Right renal pelvis (tissue), 4 donors: ENCODE results near the gene ZNF593. TPM values are rescaled to one million over a fixed set of nuclear protein-coding genes. Genes with fewer than 3 reads are reported as not detected.

Experiments
- DNase-seq, 4 donors: peaks; one replicate each; pipeline ENCODE4 v3.0.0-alpha.2; 2013; ENCODE audit warnings: low read depth in 4 of 4, low spot score in 3 of 4, missing footprints in 1 of 4
- polyA plus RNA-seq, 4 donors: library from polyadenylated mRNA; unstranded; fragments of 120-200 nt; gene quantifications; one replicate each; pipeline ENCODE4 v1.2.1, GENCODE V29; 2013; ENCODE audit not compliant: insufficient read length in 4 of 4

Gene ZNF593
- 10 to 100 TPM; 11.4 to 29.1 (median 14.6) TPM for polyA plus RNA-seq

DNA sequence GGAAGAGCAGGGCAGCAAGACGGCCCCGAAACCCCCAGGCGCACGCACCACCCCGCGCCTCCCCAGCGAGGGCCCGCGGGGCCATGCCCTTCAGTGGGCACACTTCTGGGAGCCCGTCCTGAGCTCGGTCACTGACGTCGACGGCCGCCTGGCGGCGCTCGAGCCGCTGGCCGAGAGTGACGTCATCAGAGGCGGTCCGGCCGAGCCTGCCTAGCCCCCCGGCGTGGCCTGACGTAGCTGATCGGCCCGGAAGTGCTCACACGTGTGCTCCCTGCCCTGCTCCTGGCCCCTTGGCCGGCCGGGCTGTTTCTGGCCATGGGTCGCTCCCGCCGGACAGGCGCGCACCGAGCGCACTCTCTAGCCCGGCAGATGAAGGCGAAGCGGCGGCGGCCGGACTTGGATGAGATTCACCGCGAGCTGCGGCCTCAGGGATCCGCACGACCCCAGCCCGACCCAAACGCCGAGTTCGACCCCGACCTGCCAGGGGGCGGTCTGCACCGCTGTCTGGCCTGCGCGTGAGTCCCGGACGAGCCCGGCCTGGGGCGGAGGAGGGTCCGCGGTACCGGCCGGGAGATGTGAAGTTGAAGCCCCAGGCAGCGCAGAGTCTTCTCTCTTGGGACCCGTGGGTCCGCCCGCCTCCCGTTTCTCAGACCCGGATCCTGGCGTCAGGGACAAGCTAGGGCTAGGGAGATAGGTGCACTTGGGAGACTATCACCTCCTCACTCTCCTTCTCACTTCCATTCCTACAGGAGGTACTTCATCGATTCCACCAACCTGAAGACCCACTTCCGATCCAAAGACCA, at the start of gene ZNF593:
Gene ZNF593 (plus strand): TSS at position 240 of the 803 bp plus-strand sequence. CDS start 76 bp downstream, at position 316.
- DNase-seq = peak; percentile 75 to 85 (median 80)

DNA sequence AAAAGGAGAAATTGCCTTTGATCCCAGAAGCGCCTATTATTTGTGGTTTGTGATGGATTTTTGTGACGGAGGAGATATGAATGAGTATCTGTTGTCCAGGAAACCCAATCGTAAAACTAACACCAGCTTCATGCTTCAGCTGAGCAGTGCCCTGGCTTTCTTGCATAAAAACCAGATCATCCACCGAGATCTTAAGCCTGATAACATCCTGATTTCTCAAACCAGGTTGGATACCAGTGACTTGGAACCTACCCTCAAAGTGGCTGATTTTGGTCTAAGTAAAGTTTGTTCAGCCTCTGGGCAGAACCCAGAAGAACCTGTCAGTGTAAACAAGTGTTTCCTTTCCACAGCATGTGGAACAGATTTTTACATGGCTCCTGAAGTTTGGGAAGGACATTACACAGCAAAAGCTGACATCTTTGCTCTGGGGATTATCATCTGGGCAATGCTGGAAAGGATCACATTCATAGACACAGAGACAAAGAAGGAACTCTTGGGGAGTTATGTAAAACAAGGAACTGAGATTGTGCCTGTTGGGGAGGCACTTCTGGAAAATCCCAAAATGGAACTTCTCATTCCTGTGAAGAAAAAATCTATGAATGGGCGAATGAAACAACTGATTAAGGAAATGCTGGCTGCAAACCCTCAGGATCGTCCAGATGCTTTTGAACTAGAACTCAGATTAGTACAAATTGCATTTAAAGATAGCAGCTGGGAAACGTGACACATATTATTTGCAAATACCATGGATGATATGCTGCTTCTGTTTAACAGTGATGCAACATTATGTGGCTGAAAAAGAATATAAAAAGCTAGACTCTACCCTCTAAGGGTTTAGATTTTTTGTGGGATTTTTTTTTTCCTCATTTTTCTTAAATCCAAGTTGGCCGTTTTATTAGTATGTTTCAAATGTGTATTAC, 47.6 kb upstream of the ZNF593 start:
- no peak for DNase-seq

DNA sequence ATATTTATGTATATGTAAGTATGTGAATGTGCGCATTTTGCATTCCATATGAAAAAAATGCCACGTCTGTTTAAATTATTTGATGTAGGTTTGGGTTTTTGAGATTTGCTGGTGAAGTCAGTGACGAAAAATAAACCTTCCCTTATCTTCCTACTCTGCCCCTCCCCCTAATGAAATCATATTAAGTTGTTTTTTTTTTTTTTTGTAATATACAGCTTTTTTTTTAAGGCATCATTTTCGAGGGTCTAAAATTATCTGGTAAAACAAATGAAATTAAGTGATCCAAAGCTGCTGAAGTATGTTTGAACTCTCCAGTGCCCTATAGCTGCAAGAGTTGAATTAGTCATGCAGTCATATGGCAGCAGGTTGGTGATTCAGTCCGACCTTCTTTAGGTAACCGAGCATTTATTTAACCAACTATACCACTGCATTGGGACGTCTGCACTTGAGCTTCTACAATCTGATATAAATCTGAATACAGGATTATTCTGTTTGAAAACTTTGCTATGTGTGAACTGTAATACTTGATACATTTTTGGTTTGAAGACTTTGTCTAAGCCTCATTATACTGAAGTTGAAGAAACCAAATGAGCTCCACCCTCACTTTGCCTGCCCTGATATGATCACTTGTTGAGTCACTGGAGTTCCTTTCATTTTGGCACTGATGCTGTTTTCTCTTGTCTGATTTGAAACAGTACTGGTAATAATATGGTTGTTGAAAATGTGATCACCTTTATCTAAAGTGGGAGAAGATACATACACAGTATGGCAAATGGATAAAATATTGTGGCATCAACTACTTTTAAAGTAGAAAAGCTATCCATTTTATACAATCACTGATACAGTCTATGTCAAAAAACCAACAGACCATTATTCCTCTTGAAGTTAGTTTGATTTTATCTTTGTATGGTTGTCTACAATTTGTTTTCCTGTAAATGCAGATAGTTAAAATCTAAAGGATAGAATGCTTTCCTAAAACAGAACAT, 46.4 kb upstream of the ZNF593 start:
- no peak for DNase-seq

DNA sequence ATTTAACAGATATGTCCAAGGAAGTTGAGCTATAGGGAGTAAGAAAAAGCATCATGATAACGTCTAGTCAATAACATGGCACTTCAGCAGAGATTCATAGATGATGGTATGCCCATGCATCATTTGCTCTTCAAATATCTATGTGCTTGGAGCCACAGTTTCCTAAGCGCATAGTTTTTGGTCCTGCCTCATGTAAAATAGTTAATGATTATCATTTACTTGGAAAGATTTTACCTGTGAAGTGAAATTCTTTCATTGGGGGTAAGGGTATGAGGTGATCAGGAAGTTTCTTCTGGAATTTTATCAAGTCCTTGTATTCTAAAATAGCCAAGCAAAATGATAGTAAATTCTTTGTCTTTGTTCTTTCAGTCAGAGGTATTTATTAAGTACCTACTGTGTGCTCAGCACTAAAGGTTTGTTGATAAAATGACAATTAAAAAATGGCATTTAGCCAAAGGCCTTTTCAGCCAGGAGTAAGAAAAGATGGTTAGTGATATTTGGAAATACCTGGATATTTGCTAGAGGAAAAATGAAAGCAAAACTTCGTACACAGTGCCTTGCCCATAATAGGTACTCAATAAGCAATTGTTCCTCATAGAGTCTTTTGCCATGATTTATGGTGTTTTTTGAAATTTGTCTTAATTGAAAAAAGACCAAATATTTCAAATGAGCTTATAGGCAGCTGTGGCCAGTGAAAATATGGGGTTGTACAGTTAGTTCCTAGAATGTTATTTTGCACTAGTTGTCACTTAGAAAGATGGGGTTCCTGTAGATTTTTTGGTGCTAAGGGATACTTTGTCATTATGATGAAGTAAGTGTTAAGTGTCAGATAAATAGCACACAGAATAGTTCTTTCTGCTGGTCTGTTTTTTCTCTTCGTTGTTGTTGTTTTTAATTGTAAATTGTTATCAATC, 45.0 kb upstream of the ZNF593 start:
- DNase-seq = no peak

DNA sequence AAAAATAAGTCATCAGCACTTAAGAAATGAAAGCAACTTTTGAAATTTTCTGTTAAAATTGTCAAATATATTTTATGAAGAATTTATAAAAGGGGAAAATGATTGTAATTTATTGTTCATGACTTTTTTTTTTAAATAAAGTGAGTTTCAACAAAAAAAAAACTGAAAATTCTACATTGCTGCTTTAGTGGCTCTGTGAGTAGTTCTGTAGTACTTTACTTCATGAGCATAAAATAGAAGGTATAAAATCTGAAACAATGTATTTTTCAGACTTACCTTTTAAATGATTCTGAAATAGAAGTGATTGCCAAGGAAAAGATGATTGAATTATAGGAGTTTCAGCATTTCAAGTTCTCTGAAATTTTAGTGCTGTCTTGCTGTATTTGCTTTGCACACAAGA, 44.3 kb upstream of the ZNF593 start:
- DNase-seq = no peak

DNA sequence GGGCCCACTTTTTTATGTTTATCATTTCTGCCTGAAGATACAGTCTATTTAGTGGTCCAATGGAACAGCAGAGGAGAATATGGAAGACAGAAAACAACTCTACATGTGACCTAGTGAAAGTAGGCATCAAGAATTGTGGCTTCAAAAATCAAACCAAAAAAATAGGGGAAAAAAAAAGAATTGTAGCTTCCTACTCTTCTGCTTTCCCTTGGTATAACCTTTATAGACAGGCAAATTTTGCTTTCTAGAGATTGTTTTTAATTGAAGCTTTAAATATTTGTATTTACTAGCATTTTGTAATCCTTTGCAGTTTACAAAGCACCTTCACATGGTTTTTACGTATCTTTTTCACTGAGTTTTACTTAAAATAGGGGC, 43.8 kb upstream of the ZNF593 start:
- DNase-seq = no peak

DNA sequence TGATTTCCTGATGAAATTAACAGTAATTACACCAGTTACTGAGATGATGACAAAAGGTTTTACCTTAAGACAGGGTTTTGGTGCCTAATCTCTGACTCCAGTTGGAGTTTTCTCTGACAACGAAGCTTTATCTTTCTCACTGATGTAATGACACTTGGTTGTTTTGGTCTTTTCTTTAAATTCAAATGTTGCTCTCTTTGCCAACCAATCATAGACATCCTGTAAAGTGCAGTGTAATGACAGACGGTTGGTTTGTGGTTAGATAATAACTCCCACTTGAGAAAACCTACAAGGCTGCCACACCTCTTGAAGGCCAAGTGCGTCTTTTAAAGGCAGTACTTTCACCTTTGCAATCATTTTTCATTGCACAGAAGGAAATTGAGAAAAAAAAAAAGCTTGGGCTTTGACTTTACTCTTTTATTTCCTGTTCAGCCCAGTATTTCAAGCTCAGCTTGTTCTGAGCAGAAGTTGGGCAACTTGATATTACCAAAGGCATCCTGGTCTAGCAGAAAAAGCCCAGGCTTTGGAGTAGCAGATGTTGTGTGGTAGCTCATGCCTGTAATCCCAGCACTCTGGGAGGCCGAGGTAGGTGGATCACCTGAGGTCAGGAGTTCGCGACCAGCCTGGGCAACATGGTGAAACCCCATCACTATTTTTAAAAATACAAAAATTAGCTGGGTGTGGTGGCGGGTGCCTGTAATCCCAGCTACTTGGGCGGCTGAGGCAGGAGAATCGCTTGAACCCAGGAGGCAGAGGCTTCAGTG, 43.2 kb upstream of the ZNF593 start:
- no peak for DNase-seq

DNA sequence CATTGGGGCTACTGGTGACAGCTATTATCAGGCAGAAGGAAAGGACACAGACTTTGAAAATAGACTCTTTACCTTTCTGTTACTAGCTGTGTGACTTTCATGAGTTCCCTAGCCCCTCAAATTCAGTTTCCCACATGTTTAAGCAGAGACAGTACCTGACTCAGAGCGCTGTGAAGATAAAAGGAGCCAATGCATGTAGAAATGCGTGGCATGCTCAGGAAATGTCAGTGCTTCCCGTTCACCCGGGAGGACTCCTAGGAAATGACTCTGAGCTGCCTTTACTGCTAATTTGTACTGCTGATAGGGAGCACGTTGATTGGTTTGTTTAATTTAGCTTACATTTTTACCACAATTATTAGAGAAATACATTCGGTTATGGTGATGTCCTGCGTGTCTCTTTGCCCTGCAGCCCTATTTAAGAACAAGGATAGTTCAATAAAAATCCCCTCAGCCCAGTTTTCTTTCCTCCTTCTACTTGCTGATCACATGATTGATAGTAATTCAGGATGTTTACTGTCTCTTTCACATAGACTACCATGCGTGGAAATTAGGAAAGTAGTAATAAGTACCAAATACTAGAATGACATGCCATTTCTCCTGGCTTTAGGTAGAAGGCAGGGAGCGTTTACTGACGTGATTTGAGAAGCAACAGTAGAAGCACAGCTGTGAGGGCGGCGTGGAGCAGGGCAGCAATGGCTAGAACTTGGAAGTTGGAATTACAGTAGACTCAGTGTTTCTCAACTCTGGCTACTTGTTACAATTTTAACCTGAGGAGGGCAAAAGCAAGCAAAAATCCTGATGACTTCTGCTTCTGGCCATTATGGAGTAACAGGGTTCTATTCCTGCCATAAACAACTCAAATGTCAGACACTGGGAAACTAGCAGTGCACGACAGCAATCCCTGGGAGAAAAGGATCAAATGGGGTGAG, 42.2 kb upstream of the ZNF593 start:
- no peak for DNase-seq

DNA sequence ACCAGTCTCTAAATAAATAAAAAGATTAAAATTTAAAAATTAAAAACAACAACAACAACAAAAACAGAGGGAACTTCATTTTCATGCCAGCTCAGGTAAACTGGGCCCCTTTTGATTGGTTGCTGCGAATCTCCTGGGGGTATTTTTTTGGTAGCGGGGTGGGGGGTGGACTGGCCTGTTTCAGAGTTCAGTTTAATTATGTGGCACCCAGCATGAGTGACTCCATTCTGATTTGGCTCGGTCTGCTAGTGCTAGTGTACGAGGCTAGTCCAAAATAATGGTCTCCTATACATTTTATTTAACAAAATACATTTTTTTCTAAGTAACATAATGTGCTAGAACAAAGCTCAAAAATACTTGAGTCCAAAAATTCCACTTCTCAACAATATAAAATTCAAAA, 39.9 kb upstream of the ZNF593 start:
- no peak for DNase-seq

DNA sequence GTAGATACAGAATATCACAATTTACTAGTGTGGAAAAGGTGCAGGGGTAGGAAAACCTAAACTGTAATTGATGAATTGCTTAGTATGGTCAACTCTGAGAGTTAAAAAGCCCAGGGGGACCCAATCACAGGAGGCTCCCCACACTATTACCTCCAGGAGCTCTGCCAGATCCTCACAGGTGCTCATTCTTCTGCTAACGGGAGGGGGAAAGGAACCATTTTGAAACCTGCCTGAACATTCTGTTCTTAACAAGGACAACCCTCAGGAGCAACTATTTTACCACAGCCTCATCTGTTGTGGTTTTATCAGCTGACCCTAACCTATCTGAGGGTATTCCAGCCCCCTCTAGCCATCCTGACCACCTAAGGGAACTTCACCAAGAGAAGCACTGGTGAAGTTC, 39.0 kb upstream of the ZNF593 start:
- no peak for DNase-seq

DNA sequence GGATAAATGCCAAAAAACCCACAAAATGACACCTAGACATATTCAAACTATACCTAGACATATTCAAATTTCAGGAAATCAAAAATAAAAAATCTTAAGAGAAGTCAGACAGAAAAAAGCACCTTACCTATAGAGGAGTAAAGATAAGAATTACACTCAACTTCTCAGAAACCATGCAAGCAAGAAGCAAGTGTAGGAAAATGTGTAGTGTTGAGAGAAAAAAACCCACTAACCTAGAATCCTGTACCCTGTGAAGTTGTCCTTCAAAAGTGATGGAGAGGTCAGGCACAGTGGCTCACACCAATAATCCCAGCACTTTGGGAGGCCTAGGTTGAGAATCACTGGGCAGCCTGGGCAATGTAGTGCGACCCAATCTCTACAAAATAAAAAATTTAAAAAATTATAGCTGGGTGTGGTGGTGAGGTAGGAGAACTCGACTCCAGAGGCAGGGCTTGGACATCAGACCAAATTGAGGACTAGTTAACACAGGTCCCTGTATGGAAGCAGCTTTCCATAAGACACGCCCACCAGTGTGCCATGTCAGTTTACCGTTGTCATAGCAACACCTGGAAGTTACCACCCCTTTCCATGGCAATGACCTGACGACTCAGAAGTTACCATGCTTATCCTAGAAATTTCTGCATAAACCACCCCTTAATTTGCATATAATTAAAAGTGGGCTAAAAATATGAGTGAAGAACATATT, 37.4 kb upstream of the ZNF593 start:
- no peak for DNase-seq

DNA sequence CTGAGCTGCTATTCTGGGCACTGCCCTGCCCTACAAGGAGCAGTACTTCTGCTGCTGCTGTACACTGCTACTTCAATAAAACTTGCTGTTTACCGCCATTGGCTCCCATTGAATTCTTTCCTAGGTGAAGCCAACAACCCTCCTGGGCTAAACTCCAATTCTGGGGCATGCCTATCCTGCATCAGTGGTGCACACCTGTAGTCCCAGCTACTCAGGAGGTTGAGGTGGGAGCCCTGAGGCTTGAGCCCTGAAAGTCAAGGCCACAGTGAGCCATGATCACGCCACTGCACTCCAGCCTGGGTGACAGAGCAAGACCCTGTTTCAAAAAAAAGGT, 36.9 kb upstream of the ZNF593 start:
- no peak for DNase-seq

DNA sequence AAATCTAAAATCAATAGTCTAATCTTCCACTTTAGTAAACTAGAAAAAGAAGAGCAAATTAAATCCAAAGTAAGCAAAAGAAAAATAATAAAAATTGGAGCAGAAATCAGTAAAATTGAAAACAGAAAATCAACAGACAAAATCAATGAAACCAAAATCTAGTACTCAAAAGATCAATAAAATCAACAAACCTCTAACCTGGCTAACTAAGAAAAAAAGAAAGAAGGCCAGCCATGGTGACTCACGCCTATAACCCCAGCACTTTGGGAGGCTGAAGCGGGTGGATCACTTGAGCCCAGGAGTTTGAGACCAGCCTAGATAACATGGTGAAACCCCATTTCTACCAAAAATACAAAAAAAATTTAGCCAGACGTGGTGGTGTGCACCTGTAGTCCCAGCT, 35.2 kb upstream of the ZNF593 start:
- no peak for DNase-seq

DNA sequence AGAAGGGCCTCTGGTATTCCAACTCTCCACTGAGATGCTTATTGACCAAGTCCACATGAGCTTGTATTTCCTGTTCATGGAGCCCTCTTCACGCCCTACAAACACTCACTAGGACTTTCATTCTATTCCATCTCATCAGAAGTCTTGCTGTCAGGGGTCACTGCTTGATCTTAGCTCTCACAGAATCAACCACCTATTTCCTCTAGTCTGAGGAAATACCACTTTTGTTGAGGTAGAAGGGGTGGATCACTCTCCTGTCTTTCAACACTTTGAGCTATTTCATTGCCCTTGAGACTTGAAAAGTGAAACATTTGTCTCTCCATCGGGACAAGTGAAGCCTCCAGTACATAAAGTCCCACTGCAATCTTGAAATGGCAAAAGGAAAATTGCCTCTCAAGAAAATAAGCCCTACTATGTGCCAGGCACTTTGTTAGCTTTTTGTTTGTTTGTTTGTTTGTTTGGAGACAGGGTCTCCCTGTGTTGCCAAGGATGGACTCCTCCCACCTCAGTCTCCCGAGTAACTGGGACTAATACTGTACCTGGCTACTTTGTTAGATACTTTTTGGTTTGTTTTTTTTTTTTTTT, 30.6 kb upstream of the ZNF593 start:
- DNase-seq = no peak

DNA sequence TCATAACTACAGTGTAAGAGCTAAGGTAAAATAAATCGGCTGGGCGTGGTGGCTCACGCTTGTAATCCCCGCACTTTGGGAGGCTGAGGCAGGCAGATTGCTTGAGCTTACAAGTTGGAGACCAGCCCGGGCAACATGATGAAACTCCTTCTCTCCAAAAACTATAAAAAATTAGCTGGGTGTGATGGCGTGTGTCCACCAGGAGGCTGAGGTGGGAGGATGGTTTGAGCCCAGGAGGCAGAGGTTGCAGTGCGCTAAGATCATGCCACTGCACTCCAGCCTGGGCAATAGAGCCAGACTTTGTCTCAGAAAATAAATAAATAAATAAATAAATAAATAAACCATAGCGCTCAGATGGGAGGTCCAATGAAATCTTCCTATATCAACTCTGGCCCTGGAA, 27.5 kb upstream of the ZNF593 start:
- DNase-seq = no peak

DNA sequence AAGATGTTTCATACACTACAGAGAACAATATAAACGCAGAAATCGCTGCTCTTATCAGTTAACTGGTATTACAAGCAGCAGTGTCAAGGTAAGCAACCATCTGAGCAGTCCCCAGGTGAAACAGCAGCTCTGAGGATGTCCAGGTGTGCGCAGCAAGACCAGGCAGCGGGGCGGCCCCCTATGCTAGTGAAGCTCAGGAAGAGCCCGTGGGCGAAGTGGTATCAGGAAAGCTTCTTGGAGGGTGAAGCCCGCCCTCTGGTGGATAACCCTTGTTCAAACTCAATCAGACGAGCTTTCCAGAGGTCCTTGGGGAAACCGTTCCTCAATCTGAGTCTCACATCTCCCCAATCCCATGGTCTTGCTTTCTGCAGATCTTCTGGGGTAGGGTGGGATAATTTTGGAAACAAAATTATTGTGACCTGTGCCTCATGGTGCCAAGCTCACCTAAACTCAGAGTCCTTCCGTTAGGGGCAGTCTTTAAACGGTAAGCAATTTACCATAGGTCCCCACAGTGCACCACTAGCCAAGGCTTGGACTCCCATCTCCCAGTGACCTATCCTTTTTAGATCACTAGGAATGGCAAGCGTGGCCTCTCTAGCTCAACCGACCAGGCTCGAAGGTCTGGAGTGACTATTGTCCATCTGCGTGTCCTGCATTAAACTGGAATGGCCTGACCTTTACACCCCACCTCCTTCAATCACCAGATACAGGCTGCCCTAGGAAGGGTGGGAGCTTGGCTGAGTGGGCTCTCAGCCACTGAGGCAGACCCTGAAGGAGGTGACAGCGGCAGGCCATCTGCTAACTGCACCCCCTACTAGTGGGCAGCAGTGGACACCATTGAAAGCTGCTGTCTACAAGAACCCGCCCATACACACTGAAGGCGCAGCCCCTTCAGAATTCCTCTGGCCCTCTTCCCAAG, 24.4 kb upstream of the ZNF593 start:
- peak in 2 of 4 donors; percentile 66 to 76 for DNase-seq
